GM21447 (cell line): ENCODE data around the gene POU2F1.

Source experiments
- ATAC-seq: cut with Tn5 transposase; IDR thresholded peaks from one replicate; pipeline ENCODE4 v1.9.1; 2021; ENCODE audit not compliant: unreplicated experiment

Gene POU2F1

DNA sequence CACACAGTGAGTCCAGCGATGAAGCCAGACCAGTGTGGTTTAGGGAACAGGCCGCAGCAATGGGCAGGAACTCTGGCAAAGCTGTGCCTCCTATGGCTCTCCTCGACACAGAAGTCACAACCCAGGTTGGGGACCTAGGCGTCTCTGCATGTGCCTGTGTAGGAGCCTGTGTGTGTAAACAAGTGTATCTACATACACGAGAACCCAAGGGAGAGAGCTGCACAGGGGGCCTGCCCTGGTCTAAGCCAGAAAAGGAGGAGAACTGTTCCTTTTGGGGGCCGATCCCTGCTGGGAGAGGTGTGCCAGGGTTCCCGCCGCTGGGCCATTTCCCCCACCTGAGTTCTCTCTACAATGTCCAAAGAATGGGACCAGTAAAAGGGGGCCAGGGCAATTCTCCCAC lies 241.7 kb downstream of the POU2F1 start:
- no peak for ATAC-seq

DNA sequence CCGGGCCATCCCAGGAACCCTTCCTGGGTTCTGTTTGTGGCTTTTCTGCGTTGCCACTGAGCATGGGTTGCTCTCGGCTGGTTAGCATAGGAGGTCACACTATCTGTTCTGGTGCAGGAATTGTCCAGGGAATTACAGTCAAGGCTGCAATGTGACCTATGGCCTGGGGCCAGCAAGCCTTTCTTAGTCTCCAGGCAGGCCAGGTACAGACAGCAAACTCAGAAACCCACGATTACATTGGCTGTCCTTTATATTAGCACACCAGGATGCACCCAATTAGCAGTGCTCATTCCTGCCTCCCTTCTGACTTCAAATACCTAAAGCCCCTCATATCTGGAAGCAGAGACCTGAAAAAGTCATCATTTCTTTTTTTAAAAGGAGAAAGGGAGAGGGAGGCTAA lies 242.4 kb downstream of the POU2F1 start:
- no peak for ATAC-seq

GRCh38 chr1:167463875-167464575 lies 243.3 kb downstream of the POU2F1 start:
- no peak for ATAC-seq

DNA sequence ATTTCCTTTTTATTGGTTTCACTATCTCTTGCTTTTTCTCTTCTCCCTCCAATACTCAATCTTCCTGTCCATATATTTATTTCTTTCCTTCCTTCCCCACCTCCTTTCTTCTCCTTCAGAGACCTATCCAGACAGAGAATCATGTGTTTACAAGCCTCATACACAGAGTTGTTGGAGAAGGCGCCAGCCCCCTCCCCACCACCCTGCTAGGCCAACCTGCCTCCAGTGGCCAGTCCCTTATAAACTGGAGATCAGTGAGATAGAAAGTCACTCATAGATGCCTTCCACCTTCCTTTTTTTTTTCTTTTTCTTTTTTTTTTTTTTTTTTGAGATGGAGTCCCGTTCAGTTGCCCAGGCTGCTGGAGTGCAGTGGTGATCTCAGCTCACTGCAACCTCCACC lies 244.3 kb downstream of the POU2F1 start:
- no peak for ATAC-seq

DNA sequence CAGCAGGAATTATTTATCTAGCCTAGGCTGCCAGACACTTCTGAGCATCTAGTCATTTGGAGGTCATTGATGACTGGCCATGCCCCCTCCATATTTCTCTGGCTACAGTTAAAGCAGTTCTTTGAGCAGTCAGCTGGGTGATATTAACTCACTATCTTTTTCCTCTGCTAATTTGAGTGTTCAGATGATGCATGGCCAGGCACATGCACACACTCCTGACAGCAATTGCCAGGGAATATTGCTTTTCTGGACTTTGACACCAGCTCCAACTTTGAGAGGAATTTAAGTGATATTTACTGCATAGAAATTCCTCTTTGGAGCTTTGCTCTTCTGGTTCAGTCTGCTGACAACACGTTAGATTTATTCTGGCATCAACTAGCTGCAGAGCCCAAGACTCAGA lies 245.1 kb downstream of the POU2F1 start:
- ATAC-seq, result no peak

GRCh38 chr1:167467126-167467710 lies 246.5 kb downstream of the POU2F1 start:
- no peak for ATAC-seq

GRCh38 chr1:167467752-167468151 lies 247.1 kb downstream of the POU2F1 start:
- no peak for ATAC-seq

DNA sequence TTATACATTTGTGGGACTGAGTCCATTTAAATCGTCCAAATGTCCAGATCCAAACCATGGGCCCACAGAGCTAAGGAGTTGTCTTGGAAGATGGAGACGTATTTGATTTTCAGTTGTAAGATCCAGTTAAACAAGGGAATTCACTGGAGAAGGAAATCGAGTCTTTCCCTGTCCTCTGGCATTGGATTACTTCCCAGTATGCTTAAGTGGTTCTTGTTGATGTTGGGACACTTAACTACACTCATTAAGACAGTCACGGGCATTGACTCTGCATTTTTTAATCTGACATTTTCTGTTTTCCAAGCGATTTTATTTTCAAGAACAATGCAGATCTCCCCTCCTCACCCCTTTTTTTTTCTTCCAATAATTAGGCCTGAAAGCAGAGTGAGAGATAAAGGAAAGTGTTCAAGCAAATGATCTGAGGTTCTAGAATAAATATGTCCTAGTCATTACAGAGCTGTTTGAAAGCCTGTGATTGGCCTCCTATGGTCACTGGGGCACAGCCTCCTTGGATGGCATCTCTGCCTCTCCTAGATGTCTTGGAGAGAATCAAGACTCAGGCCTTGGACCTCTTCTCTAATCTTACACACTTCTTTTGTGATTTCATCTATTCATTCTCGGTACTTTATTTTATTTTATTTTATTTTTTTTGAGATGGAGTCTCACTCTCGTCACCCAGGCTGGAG lies 248.7 kb downstream of the POU2F1 start:
- no peak for ATAC-seq

- no peak for ATAC-seq
Measured at GRCh38 chr1:167471568-167471967, 250.9 kb downstream of the POU2F1 start.

GRCh38 chr1:167472752-167473521 lies 252.3 kb downstream of the POU2F1 start:
- ATAC-seq, result no peak

GRCh38 chr1:167473761-167474160 lies 253.1 kb downstream of the POU2F1 start:
- no peak for ATAC-seq

GRCh38 chr1:167474191-167474641 lies 253.5 kb downstream of the POU2F1 start:
- no peak for ATAC-seq

- no peak for ATAC-seq
Measured at GRCh38 chr1:167476061-167476460, 255.4 kb downstream of the POU2F1 start.
